H1 (cell line): ENCODE data around the gene PTMA. TPM values are rescaled to one million over a fixed set of nuclear protein-coding genes. Genes with fewer than 3 reads are reported as not detected.

Experiments used
- JUN ChIP-seq: IDR thresholded peaks from 2 replicates; pipeline ENCODE4 v1.6.1; 2011; ENCODE audit warnings: low read depth, mild to moderate bottlenecking, improper control_type of control experiment, low read length
- SUZ12 ChIP-seq: fragments of 200-600 bp; sonication (generic); IDR thresholded peaks from 2 replicates; pipeline ENCODE4 v1.6.1; 2012; ENCODE audit warnings: mild to moderate bottlenecking, inconsistent platforms, low read length, moderate library complexity, mixed read lengths
- polyA plus RNA-seq, 7 experiments: library from polyadenylated mRNA; depleted of rRNA in 3 of 7; stranded (reverse) in 5 of 7; unstranded in 2 of 7; fragments of >200 nt in 5 of 7; fragments of 200-250 nt in 2 of 7; gene quantifications; 1 replicate in 5 of 7; 2 replicates in 1 of 7; 4 replicates in 1 of 7; pipeline versions ENCODE4 v1.2.1 to v1.2.3, GENCODE V29; 2011 to 2013; ENCODE audit warnings: missing spikeins in 2 of 7, mixed read lengths in 2 of 7
- total RNA-seq: library from RNA; stranded (reverse); fragmentation: NEBNext Ultra II Directional; extraction: Animal tissue kit (Norgen Biotek cat#: 25700); gene quantifications from 2 replicates; pipeline ENCODE4 v1.2.1, GENCODE V29; 2021

Gene PTMA
- total and polyA plus RNA-seq, 2 of the 8 experiments (the other 6 are each of a cell fraction or from before 2014, with no cell fraction given), result 683 to 2,680 TPM

GRCh38 chr2:231671270-231672050, 36.9 kb upstream of the PTMA start (continued):
- no peak for TF ChIP-seq SUZ12
- no peak for TF ChIP-seq JUN
